ENCODE results near the gene LRP5. TPM values are rescaled to one million over a fixed set of nuclear protein-coding genes. Genes with fewer than 3 reads are reported as not detected.
A peak's percentile ranks its signal among the peaks of the same experiment; 100 is the strongest.

LRP5 gene
- total RNA-seq, 1 experiment from 2014 or later, result 129 TPM

DNA sequence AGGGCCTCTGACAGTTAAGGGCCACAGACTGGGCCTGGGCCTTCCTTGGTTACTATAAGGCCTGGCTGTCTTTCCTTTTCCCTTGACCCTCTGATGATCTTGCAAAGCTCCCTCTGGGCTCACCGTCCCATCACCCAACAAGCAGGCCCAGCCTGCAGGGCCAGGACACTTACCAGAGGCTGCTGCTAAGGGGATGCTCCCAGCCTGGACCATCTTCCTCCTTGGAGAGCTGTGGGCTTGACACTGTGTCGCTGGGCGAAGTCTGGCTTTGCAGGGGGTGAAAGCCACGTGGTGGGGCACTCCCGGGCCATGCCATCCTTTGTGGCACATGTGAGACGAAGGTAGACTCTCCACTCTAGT is 44.5 kb upstream of the LRP5 start:
- no peaks in the 10 kb centered on the region for H3K36me3 ChIP-seq (ENCODE audit: low read depth)
- H4K20me1 ChIP-seq (ENCODE audit: insufficient read depth), result peaks cover 6% of the 10 kb centered on the region; the same call in 1 of the 2 replicates
- ChIA-PET CTCF (no interaction called here), POLR2A (ENCODE audit: unreplicated experiment) (no interaction called here)
- H3K4me1 ChIP-seq (replicated peaks; ENCODE audit: insufficient read depth), result peaks cover 11% of the 10 kb centered on the region
- no peak for DNase-seq
- TF ChIP-seq, protein P1, sequence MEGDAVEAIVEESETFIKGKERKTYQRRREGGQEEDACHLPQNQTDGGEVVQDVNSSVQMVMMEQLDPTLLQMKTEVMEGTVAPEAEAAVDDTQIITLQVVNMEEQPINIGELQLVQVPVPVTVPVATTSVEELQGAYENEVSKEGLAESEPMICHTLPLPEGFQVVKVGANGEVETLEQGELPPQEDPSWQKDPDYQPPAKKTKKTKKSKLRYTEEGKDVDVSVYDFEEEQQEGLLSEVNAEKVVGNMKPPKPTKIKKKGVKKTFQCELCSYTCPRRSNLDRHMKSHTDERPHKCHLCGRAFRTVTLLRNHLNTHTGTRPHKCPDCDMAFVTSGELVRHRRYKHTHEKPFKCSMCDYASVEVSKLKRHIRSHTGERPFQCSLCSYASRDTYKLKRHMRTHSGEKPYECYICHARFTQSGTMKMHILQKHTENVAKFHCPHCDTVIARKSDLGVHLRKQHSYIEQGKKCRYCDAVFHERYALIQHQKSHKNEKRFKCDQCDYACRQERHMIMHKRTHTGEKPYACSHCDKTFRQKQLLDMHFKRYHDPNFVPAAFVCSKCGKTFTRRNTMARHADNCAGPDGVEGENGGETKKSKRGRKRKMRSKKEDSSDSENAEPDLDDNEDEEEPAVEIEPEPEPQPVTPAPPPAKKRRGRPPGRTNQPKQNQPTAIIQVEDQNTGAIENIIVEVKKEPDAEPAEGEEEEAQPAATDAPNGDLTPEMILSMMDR (conservative IDR thresholded peaks at IDR 0.05), result no peak
- TF ChIP-seq EZH2 (IDR thresholded peaks at IDR 0.05; ENCODE audit: low read depth), result no peak
- no TSS peak for BruUV-seq (replicated peaks)
- no peak overlapping the region for H2AFZ ChIP-seq
- H3K27me3 ChIP-seq (ENCODE audit: insufficient read depth, low read depth), result no peaks in the 10 kb centered on the region
- no peaks in the 10 kb centered on the region for H3K9me2 ChIP-seq (ENCODE audit: insufficient read depth)
- H3F3A ChIP-seq (ENCODE audit: insufficient read depth, low read depth), result no peaks in the 10 kb centered on the region; the same call in 1 of the 2 replicates
- no peaks in the 10 kb centered on the region for H3K9me3 ChIP-seq (ENCODE audit: insufficient read depth, low read depth)
- H3K27ac ChIP-seq, result no peak overlapping the region
- peaks cover 27% of the 10 kb centered on the region for H3K79me2 ChIP-seq (ENCODE audit: low read depth)
- intact Hi-C loops (cut with micrococcal nuclease; ENCODE audit: unreplicated experiment), result no loop called here
- no peak overlapping the region for H3K4me3 ChIP-seq
- no peak overlapping the region for H3K4me2 ChIP-seq

DNA sequence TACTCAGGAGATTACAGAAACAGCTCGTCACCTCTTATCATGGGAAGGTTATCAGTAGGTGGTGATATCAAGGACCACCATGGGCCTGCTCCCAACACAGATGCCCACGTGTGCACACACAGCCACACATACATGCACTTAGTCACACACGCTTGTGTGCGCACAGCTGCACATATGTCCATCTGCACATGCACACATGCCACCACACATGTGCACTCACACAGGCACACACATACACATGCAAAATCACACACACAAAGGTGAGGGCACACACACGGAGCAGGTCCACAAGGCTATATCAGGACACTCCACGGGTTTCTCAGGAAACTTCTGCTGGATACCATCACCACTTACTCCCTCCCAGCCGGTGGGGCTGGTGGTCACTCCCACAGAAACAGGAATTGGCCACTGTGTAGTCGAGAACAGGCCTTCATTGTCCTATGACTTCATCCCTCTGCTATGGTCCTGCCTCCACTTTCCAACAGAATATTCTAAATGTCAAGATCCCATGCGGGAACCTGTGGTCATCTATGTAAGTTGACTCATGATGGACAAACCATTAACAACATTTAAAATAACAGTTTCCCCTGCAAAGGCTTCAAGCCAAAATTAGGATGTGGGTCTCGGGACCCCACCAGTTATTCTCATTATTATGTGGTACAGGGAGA is 42.8 kb upstream of the LRP5 start:
- ChIA-PET CTCF (no interaction called here), POLR2A (ENCODE audit: unreplicated experiment) (interaction anchor here (0.7 kb wide), 1 partner anchor 806 kb away, joined by 3 read pairs; no protein-coding TSS in a partner anchor)
- Histone ChIP-seq H3K9me3 (ENCODE audit: insufficient read depth, low read depth) (no peaks in the 10 kb centered on the region), H3K4me1 (replicated peaks; ENCODE audit: insufficient read depth) (peaks cover 13% of the 10 kb centered on the region), H3K36me3 (ENCODE audit: low read depth) (no peaks in the 10 kb centered on the region), H3K79me2 (ENCODE audit: low read depth) (peaks cover 32% of the 10 kb centered on the region), H2AFZ (no peak overlapping the region), H3K27me3 (ENCODE audit: insufficient read depth, low read depth) (no peaks in the 10 kb centered on the region), H3K9me2 (ENCODE audit: insufficient read depth) (no peaks in the 10 kb centered on the region), H3K27ac (no peak overlapping the region), H4K20me1 (ENCODE audit: insufficient read depth) (peaks cover 6% of the 10 kb centered on the region; the same call in 1 of the 2 replicates), H3K4me2 (0 out of 2 replicates have a peak overlapping the region, but pooled peaks have one; percentile 9), H3F3A (ENCODE audit: insufficient read depth, low read depth) (peaks cover 4% of the 10 kb centered on the region; the same call in 1 of the 2 replicates), H3K4me3 (no peak overlapping the region)
- intact Hi-C loops (cut with micrococcal nuclease; ENCODE audit: unreplicated experiment), result loop anchor here (5.0 kb wide), 1 partner anchor 73 kb away; no protein-coding TSS in a partner anchor
- no peak for DNase-seq
- no TSS peak for BruUV-seq (replicated peaks)
- TF ChIP-seq, protein P1 (conservative IDR thresholded peaks at IDR 0.05), result no peak
- no peak for TF ChIP-seq EZH2 (IDR thresholded peaks at IDR 0.05; ENCODE audit: low read depth)

DNA sequence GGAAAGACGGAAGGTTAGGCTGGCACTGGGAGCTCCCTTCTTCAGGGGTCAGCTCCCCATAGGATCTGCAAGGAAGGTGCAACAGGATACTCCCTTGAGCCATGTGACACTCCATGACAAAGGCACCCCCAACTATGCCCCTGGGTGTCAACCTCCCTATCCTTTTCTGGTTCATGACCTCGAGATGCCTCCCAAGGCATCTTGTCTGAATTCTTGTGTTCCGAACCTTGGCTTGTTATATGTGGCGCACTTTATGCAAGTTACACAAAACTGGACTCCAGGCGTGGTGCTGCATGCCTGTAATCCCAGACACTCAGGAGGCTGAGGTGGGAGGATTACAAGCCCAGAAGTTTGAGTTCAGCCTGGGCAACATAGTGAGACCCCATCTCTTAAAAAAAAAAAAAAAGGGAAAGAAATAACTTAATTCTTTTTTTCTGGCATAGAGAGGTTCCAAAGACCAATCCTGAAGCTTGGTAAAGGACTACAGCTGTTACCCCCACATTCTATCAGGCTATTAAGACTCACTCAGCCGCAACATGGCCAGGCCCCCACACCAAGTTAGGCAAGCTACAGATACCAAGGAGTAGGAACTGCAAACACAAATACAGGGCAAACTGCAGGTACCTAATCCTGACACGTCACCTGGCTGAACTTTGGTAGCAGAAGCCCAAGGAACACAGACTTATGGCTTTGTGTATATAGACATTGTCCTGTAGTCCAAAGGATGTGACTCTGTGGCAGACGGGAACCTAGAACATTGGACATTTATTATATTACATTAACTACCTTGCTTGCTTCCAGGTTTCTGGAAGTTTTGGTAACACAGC is 42.0 kb upstream of the LRP5 start:
- Histone ChIP-seq H3K27me3 (ENCODE audit: insufficient read depth, low read depth) (no peaks in the 10 kb centered on the region), H3K79me2 (ENCODE audit: low read depth) (peaks cover 32% of the 10 kb centered on the region), H2AFZ (peak overlapping the region; percentile 84), H3K27ac (peak overlapping the region; percentile 63; the same call in 1 of the 2 replicates), H3K4me2 (peak overlapping the region; percentile 95), H3F3A (ENCODE audit: insufficient read depth, low read depth) (peaks cover 4% of the 10 kb centered on the region; the same call in 1 of the 2 replicates), H3K36me3 (ENCODE audit: low read depth) (no peaks in the 10 kb centered on the region), H3K4me3 (peak overlapping the region; percentile 77), H3K9me2 (ENCODE audit: insufficient read depth) (no peaks in the 10 kb centered on the region), H4K20me1 (ENCODE audit: insufficient read depth) (peaks cover 6% of the 10 kb centered on the region; the same call in 1 of the 2 replicates), H3K4me1 (replicated peaks; ENCODE audit: insufficient read depth) (peaks cover 13% of the 10 kb centered on the region), H3K9me3 (ENCODE audit: insufficient read depth, low read depth) (no peaks in the 10 kb centered on the region)
- no peak for DNase-seq
- POLR2A ChIA-PET (ENCODE audit: unreplicated experiment), result interaction anchor here (0.6 to 0.7 kb wide), 2 partner anchors 72 to 805 kb away, joined by 3 read pairs; no protein-coding TSS in a partner anchor
- BruUV-seq (replicated peaks), result TSS peak; percentile 46
- CTCF ChIA-PET, result interaction anchor here (0.6 to 1.1 kb wide), 4 partner anchors 25 to 1195 kb away, joined by 4 to 6 read pairs (median 4); no protein-coding TSS in a partner anchor
- intact Hi-C loops (cut with micrococcal nuclease; ENCODE audit: unreplicated experiment), result loop anchor here (1.0 to 5.0 kb wide), 3 partner anchors 72 to 114 kb away; no protein-coding TSS in a partner anchor
- TF ChIP-seq EZH2 (IDR thresholded peaks at IDR 0.05; ENCODE audit: low read depth), result no peak
- TF ChIP-seq, protein P1 (conservative IDR thresholded peaks at IDR 0.05), result no peak
